PFSK-1 (cell line): Measurements from ENCODE around the gene PRKAG2.

ENCODE experiments used
- FOXP2 ChIP-seq: optimal IDR thresholded peaks from 2 replicates; pipeline ENCODE3; 2011; ENCODE audit warnings: borderline replicate concordance, control low read depth, inconsistent platforms; ENCODE audit not compliant: insufficient read depth; ENCODE audit errors: extremely low read length, extremely low read depth
- POLR2AphosphoS5 ChIP-seq: IDR thresholded peaks from 2 replicates; pipeline ENCODE4 v1.6.1; 2012; ENCODE audit warnings: low read depth, mild to moderate bottlenecking, control low read depth, low read length, moderate library complexity
- SIN3A ChIP-seq: IDR thresholded peaks from 2 replicates; pipeline ENCODE4 v1.6.1; 2012; ENCODE audit warnings: mild to moderate bottlenecking, low read length, moderate library complexity, borderline replicate concordance; ENCODE audit not compliant: insufficient read depth
- TAF1 ChIP-seq: IDR thresholded peaks from 2 replicates; pipeline ENCODE4 v1.6.1; 2012; ENCODE audit warnings: low read length, control low read depth, borderline replicate concordance; ENCODE audit not compliant: insufficient read depth
- TF ChIP-seq, protein P1 (sequence below), 2 experiments: IDR thresholded peaks; 2 replicates each; pipeline versions ENCODE4 v1.6.1 to v1.8.0; 2011 to 2012; ENCODE audit warnings: low read depth in 2 of 2, low read length in 2 of 2, control low read depth in 1 of 2, inconsistent platforms in 1 of 2, mild to moderate bottlenecking in 1 of 2, moderate library complexity in 1 of 2; ENCODE audit not compliant: insufficient read depth in 1 of 2

Gene PRKAG2

DNA sequence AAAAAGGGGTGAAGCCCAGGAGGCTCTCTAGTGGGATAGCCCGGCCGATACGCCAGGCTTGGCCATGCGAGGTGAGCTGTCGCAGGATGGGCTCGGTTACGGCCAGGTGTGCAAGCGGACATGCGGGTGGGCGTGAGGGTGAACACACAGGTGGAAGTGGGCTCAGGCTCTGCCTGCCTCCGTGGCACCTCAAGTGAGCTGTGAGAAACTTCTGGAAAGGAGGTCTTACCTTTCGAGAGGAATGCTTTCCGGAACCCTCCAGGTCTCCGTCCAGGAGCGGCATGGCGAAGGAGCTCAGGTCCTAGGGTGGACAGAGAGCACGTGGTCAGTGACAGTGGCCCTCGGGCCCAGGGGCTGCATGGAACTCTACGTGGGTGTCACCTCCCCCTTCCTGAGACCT lies 90.7 kb downstream of the PRKAG2 start:
- TF ChIP-seq SIN3A (no peak), POLR2AphosphoS5 (no peak), FOXP2 (no peak), TAF1 (no peak)
- TF ChIP-seq, protein P1, sequence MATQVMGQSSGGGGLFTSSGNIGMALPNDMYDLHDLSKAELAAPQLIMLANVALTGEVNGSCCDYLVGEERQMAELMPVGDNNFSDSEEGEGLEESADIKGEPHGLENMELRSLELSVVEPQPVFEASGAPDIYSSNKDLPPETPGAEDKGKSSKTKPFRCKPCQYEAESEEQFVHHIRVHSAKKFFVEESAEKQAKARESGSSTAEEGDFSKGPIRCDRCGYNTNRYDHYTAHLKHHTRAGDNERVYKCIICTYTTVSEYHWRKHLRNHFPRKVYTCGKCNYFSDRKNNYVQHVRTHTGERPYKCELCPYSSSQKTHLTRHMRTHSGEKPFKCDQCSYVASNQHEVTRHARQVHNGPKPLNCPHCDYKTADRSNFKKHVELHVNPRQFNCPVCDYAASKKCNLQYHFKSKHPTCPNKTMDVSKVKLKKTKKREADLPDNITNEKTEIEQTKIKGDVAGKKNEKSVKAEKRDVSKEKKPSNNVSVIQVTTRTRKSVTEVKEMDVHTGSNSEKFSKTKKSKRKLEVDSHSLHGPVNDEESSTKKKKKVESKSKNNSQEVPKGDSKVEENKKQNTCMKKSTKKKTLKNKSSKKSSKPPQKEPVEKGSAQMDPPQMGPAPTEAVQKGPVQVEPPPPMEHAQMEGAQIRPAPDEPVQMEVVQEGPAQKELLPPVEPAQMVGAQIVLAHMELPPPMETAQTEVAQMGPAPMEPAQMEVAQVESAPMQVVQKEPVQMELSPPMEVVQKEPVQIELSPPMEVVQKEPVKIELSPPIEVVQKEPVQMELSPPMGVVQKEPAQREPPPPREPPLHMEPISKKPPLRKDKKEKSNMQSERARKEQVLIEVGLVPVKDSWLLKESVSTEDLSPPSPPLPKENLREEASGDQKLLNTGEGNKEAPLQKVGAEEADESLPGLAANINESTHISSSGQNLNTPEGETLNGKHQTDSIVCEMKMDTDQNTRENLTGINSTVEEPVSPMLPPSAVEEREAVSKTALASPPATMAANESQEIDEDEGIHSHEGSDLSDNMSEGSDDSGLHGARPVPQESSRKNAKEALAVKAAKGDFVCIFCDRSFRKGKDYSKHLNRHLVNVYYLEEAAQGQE (IDR thresholded peaks at IDR 0.05; ENCODE audit: insufficient read depth in 1 of 2, low read depth in 2 of 2, low read length in 2 of 2): no peak

DNA sequence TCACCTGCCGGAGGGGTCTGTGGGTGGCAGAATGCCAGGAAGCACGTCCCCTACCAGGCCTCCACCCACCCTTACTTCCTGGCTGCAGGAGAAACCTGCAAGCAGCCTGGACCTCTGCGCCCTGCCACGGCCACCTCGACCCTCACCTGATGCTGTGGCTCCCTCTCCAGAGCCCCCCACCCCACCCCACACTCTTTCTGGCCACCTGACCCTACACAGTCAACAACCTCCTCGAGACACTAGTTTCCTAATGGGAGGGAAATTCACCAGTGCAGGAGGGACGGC lies 91.3 kb downstream of the PRKAG2 start:
- TF ChIP-seq POLR2AphosphoS5: no peak
- TF ChIP-seq SIN3A: no peak
- TF ChIP-seq, protein P1 (IDR thresholded peaks at IDR 0.05; ENCODE audit: insufficient read depth in 1 of 2, low read depth in 2 of 2, low read length in 2 of 2): no peak
- TF ChIP-seq FOXP2: no peak
- TF ChIP-seq TAF1: no peak

DNA sequence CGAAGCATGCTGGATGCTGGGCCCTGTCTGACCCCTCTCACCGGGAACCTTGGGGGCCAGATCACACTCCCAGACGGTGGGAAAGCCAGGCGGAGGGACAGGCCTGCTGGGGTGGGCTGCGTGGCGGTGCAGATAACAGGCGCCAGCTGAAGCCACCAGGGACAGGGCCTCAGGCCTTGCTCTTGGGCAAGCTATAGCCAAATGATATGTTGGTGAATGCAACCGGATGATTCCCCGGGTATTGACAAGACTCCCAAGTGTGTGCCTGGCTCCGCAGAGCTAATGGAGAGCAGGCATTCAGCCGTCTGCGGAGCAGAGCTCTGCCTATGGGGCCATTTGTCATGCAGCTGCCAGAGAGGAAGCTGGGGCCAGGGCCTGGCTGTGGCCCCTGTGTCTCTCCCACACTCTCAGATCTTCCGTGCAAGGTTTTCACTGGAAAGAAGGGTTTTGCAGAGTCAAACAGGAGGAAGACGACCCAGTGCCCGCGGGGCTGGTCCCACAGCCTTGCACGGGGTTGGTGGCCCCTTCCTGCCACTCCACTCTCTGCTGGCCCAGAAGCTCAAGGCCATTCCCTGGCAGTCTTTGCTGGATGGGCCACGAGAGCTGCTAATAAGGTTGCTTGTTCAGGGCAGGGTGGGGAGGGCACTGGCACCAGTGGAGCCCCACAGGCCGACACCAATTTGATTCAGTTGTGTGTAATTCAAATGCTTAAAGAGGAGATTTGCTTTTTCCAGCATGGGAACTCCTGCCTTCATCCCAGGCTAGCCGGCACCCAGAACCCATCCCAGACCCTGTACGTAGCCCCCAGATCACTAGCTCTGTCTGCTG lies 91.8 kb downstream of the PRKAG2 start:
- TF ChIP-seq POLR2AphosphoS5 (no peak), SIN3A (no peak), TAF1 (no peak), FOXP2 (no peak)
- TF ChIP-seq, protein P1 (IDR thresholded peaks at IDR 0.05; ENCODE audit: insufficient read depth in 1 of 2, low read depth in 2 of 2, low read length in 2 of 2): no peak

DNA sequence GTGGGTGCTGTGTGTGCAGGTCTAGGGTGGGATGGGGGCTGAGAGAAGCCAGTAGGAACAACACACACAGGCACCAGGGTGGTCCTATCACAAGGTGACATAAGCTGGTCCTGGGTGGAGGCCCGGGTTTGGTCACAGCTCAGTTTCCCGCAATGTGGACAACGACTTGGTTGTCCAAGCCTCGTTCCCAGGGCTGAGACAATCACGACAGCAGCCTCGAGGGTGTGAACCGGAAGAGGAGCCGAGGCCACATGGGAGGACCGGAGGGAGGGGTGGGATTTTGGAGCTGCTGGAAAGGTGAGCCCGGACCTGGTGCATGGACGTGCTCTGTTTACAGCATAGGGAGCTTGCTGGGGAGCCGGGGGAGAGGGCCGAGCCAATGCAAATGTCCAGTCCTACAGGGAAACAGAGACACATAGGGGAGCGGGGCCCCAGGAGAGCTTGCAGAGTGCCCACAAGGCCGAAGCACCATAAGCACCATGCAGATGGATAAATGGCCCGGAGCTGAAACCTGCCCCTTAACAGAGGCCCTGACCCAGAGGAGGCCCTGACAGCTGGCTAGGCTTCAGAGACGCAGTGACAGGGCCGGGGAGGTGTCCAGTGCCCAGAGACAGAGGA lies 92.8 kb downstream of the PRKAG2 start:
- TF ChIP-seq POLR2AphosphoS5 (no peak), TAF1 (no peak), SIN3A (no peak)
- TF ChIP-seq, protein P1 (IDR thresholded peaks at IDR 0.05; ENCODE audit: insufficient read depth in 1 of 2, low read depth in 2 of 2, low read length in 2 of 2): no peak
